Vagina (tissue), 2 donors: ENCODE measurements around the gene MARCHF9.

Source experiments
- POLR2A ChIP-seq, 2 donors: fragments of 450-650 bp; IDR thresholded peaks; one replicate each; pipeline ENCODE4 v1.6.1; 2017; ENCODE audit warnings: antibody characterized with exemption in 2 of 2, mild to moderate bottlenecking in 2 of 2, moderate library complexity in 2 of 2
- POLR2AphosphoS5 ChIP-seq, 2 donors: sonication (generic); formaldehyde crosslinking; IDR thresholded peaks; one replicate each; pipeline ENCODE4 v1.9.0; 2017; ENCODE audit warnings: antibody characterized with exemption in 2 of 2, mild to moderate bottlenecking in 2 of 2, low read depth in 1 of 2; ENCODE audit not compliant: insufficient read depth in 1 of 2
- TF ChIP-seq, protein P1 (sequence below), 3 experiments: fragments of 450-650 bp in 2 of 3; fragments of 200-600 bp in 1 of 3; sonication (generic) in 1 of 3; IDR thresholded peaks; one replicate each; pipeline ENCODE4 v1.5.1; 2017 to 2019; ENCODE audit warnings: antibody characterized with exemption in 3 of 3, mild to moderate bottlenecking in 2 of 3, moderate library complexity in 2 of 3

DNA sequence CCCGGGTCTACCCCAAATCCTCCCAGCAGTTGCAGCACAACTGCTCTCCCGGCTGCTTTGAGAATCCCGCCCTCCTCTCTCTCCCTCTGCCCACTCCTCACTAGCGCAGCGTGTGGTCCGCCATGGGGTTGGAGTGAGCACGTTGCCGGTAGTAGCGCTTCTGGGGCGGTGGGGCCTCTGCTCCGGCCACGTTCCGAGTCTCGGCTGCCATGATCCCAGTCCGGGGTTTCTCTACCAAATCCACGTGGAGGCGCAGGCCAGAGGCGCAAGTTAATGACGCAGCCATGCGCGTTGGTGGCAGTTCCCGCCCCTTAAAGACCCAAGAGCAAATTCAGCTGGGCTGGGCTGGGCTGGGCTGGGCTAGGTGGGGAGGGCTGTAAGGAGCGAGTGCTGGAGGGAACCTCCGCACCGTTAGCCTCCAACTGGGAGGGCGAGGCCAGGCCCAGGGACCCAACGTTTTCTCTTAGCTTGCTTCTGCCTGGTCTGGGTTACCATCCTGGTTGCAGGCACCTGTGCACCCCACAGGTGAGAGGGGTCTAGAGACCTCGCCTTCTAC is 17.0 kb downstream of the MARCHF9 start, which contains the start of gene METTL1:
- TF ChIP-seq POLR2A (IDR thresholded peaks at IDR 0.05) (no peak), POLR2AphosphoS5 (IDR thresholded peaks at IDR 0.05; ENCODE audit: insufficient read depth in 1 of 2, low read depth in 1 of 2) (peak; percentile 86 to 87)
- TF ChIP-seq, protein P1, sequence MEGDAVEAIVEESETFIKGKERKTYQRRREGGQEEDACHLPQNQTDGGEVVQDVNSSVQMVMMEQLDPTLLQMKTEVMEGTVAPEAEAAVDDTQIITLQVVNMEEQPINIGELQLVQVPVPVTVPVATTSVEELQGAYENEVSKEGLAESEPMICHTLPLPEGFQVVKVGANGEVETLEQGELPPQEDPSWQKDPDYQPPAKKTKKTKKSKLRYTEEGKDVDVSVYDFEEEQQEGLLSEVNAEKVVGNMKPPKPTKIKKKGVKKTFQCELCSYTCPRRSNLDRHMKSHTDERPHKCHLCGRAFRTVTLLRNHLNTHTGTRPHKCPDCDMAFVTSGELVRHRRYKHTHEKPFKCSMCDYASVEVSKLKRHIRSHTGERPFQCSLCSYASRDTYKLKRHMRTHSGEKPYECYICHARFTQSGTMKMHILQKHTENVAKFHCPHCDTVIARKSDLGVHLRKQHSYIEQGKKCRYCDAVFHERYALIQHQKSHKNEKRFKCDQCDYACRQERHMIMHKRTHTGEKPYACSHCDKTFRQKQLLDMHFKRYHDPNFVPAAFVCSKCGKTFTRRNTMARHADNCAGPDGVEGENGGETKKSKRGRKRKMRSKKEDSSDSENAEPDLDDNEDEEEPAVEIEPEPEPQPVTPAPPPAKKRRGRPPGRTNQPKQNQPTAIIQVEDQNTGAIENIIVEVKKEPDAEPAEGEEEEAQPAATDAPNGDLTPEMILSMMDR (IDR thresholded peaks at IDR 0.05), result peak in 2 of 3 experiments; percentile 4 to 19
